ENCODE data around the gene KCNF1. TPM values are rescaled to one million over a fixed set of nuclear protein-coding genes. Genes with fewer than 3 reads are reported as not detected.

The KCNF1 gene
- total RNA-seq, 1 donor from 2014 or later: not detected

GRCh38 chr2:10865841-10866240, 45.9 kb upstream of the KCNF1 start:
- H3F3A ChIP-seq (ENCODE audit: low read depth): no peaks in the 10 kb centered on the region
- no peak overlapping the region for H3K4me3 Mint-ChIP-seq
- H3K27me3 Mint-ChIP-seq (ENCODE audit: insufficient read depth, low read depth): peaks cover 2% of the 10 kb centered on the region
- peaks cover 6% of the 10 kb centered on the region for H3K4me1 ChIP-seq
- no peak overlapping the region for H3K4me3 ChIP-seq
- no peaks in the 10 kb centered on the region for H3K79me2 ChIP-seq (ENCODE audit: low read depth)
- no peaks in the 10 kb centered on the region for H3K9me3 ChIP-seq (ENCODE audit: low read depth)
- no peak overlapping the region for H3K4me2 ChIP-seq
- no peaks in the 10 kb centered on the region for H3K36me3 Mint-ChIP-seq
- TF ChIP-seq EZH2 (IDR thresholded peaks at IDR 0.05) (no peak), CTCF (IDR thresholded peaks at IDR 0.05) (no peak), EZH2phosphoT487 (IDR thresholded peaks at IDR 0.05) (no peak)
- H2AFZ ChIP-seq (replicated peaks): no peak overlapping the region
- H3K36me3 ChIP-seq: no peaks in the 10 kb centered on the region
- no peaks in the 10 kb centered on the region for H3K9me3 Mint-ChIP-seq
- H3K9ac ChIP-seq: no peak overlapping the region
- H3K27ac ChIP-seq: no peak overlapping the region
- H3K4me1 Mint-ChIP-seq: peaks cover 21% of the 10 kb centered on the region
- H3K27ac Mint-ChIP-seq: no peak overlapping the region
- no peaks in the 10 kb centered on the region for H4K20me1 ChIP-seq (ENCODE audit: low read depth)
- no peaks in the 10 kb centered on the region for H3K27me3 ChIP-seq
- no peak for DNase-seq (ENCODE audit: low spot score)

- Mint-ChIP-seq H3K9me3 (peaks cover 5% of the 10 kb centered on the region), H3K4me1 (peaks cover 13% of the 10 kb centered on the region), H3K36me3 (no peaks in the 10 kb centered on the region), H3K27ac (no peak overlapping the region), H3K4me3 (no peak overlapping the region), H3K27me3 (ENCODE audit: insufficient read depth, low read depth) (peaks cover 4% of the 10 kb centered on the region)
- no peaks in the 10 kb centered on the region for H3F3A ChIP-seq (ENCODE audit: low read depth)
- H3K79me2 ChIP-seq (ENCODE audit: low read depth): no peaks in the 10 kb centered on the region
- no peaks in the 10 kb centered on the region for H3K36me3 ChIP-seq
- DNase-seq (ENCODE audit: low spot score): no peak
- H3K27me3 ChIP-seq: no peaks in the 10 kb centered on the region
- no peak overlapping the region for H3K4me2 ChIP-seq
- H4K20me1 ChIP-seq (ENCODE audit: low read depth): no peaks in the 10 kb centered on the region
- H3K4me3 ChIP-seq: no peak overlapping the region
- no peak overlapping the region for H3K27ac ChIP-seq
- TF ChIP-seq EZH2phosphoT487 (IDR thresholded peaks at IDR 0.05) (no peak), CTCF (IDR thresholded peaks at IDR 0.05) (no peak), EZH2 (IDR thresholded peaks at IDR 0.05) (no peak)
- H3K4me1 ChIP-seq: peaks cover 6% of the 10 kb centered on the region
- H3K9me3 ChIP-seq (ENCODE audit: low read depth): peaks cover 7% of the 10 kb centered on the region
- H3K9ac ChIP-seq: no peak overlapping the region
- H2AFZ ChIP-seq (replicated peaks): no peak overlapping the region
These were observed 43.9 kb upstream of the KCNF1 start for GRCh38 chr2:10867692-10868420.

DNA sequence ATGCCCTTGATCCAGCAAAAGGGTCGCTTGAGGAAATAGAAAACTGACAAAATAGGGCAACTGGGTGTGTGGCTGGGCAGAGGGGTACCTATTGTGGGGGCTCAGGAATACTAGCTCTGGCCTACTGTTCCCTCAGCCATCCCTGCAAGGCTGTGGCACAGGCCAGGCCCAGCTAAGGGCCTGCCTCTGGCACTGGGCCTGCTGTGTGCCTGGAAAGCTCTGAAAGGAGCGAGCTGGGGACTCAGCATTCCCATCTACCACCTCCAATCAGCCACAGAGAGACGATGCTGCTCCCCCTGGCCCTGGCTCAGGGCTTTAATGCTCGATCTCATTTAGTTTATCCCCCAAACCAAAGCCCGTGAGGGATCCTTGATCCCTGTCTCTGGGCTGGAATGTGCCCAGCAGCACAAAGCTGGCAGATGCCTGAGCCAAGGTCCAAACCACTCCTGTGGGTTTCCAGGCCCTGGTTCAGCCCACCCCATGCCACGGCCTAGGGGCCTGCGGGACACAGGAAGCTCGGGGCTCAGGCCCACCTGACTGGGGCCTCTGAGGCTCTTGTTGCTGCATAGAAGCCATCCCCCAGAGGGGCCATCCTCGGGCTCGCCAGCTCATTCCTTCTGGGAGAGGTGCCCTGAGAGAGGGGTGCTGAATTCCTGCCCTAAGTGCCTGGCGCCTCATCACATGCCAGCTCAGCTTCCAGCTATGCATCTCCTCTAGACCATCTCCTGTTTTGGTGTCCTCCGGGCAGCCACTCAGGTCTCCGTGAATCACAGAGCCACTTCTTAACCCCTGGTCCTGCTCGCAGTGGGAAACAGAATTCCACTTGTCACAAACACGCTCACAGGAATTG, 43.0 kb upstream of the KCNF1 start:
- Mint-ChIP-seq H3K9me3 (peaks cover 10% of the 10 kb centered on the region), H3K27me3 (ENCODE audit: insufficient read depth, low read depth) (peaks cover 2% of the 10 kb centered on the region), H3K4me1 (peaks cover 9% of the 10 kb centered on the region), H3K4me3 (no peak overlapping the region), H3K36me3 (no peaks in the 10 kb centered on the region), H3K27ac (no peak overlapping the region)
- no peak for DNase-seq (ENCODE audit: low spot score)
- H3K4me1 ChIP-seq: peaks cover 6% of the 10 kb centered on the region
- H3K27ac ChIP-seq: no peak overlapping the region
- no peaks in the 10 kb centered on the region for H4K20me1 ChIP-seq (ENCODE audit: low read depth)
- no peaks in the 10 kb centered on the region for H3F3A ChIP-seq (ENCODE audit: low read depth)
- no peaks in the 10 kb centered on the region for H3K79me2 ChIP-seq (ENCODE audit: low read depth)
- H3K9ac ChIP-seq: no peak overlapping the region
- H3K4me2 ChIP-seq: no peak overlapping the region
- H3K9me3 ChIP-seq (ENCODE audit: low read depth): peaks cover 7% of the 10 kb centered on the region
- H3K27me3 ChIP-seq: no peaks in the 10 kb centered on the region
- H3K36me3 ChIP-seq: no peaks in the 10 kb centered on the region
- TF ChIP-seq CTCF (IDR thresholded peaks at IDR 0.05) (no peak), EZH2phosphoT487 (IDR thresholded peaks at IDR 0.05) (no peak), EZH2 (IDR thresholded peaks at IDR 0.05) (no peak)
- H3K4me3 ChIP-seq: no peak overlapping the region
- H2AFZ ChIP-seq (replicated peaks): no peak overlapping the region
